HG02943 (cell line): ENCODE data around the gene EPHA1.
"Not testable (repeated sequence)": the region's sequence is repeated elsewhere in the genome, so short reads cannot be mapped to it uniquely, and the experiment has no call there.

Experiments used
- ATAC-seq: cut with Tn5 transposase; IDR thresholded peaks from one replicate; pipeline ENCODE4 v1.9.1; 2021; ENCODE audit warnings: mild to moderate bottlenecking, low read depth, moderate library complexity; ENCODE audit not compliant: unreplicated experiment

Gene EPHA1

DNA sequence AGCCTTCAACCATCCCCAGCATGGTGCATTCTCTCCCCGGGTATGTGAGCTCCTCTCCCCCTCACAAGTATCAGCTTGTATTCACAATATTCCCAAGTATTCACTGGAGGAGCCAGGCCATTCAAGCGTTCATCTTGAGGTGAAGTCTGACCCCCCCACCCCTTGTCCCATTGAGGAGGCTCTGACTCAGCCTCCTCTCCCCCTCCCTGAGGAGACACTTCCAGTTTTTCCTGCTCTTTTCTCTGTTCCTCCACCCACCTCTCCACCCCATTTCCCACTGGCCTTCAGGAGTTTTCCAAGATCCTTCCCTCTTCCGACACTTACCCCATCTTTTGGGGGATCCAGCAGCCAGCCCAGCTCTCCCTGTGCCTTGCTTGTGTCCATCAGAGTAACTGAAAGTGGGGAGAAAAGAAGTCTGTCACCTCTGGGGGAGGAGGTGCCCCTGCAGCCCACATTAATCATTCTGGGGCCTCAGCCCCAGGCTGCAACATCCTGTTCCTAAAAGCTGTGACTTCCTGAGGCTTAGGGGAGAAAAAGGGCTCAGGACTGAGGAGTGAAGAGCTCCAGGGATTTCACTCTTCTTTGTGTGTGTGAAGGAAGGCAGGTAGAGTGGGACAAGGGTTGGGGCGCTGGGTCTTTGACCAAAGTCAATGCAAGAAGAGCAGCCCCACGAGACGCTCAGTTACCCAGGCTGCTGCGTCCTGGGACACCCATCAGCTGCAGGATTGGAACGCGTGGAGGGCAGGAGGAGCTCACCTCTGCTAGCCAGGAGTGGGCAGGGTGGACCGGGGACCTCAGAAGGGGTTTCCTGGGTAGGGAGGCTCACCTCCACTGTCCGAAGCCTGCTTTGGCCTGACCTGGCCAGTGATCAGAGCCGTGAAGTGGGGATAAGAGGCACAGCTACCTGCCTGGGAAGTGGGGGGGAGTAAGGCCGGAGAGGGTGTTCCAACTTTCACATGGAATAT lies 1.1 kb downstream of the EPHA1 start:
- ATAC-seq: no peak

DNA sequence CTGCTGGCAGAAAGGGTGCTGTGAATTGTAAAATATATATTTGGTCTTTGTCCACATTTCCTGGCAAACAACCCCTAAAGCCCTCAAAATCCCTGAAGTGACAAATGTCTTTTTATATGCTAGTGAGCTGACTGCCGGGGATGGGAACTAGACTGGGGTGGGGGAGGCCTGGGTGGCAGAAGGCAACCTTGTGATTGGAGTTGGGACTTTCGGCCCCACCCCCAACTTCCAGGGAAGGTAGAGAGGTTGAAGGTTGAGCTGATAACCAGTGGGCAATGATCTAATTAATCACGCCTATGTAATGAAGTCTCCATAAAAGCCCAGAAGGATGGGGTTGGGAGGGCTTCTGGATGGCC lies 2.7 kb downstream of the EPHA1 start:
- ATAC-seq: no peak

DNA sequence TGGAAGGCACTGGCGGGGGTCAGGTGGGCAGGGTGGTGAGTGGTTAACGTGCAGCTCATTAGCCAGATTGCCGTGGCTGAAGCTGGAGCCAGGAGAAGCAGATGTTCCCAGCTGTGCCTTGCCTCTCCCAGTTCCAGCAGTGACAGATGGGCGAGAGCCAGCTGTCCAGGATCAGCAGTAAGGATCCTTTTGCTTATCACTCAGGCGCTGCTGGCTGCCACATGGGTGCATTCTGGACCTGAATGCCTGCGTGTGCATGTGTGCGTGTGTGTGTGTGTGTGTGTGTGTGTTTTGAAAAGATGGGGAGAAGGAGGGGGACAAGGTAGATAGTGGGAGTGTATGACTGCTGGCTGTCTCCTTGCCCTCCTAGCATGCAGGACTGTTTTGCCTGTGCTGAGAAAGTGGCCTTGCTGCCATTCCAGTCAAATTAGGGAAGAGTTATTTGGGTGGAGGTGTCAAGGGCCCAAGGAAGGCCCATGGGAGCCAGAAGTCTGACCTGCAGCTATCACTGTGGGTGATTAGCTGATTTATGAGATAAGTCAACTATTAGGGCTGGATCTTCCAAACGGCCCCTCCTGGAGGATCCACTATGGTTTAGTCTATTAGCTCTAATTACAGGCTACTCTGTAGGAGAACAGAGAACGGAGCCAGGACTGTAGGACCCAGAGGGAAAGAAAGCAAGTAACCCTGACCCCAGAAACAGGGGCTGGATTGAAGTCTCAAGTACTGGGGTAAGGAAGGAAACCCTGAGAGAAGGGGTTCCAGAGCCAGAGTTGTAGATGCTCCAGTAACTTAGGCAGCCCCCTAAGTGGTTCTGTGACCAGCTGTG lies 3.3 kb downstream of the EPHA1 start:
- no peak for ATAC-seq

DNA sequence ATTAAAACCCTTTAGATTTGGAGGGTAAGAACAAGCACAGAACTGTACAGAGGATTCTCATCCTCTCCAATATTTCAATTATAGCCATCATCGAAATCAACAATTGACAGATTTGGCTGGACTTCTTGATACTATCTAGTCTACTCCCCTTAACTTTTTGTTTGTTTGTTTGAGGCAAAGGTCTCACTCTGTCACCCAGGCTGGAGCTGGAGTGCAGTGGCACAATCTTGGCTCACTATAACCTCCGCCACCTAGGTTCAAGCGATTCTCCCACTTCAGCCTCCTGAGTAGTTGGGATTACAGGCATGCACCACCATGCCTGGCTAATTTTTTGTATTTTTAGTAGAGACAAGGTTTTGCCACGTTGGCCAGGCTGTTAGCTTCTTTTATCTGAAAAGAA lies 6.4 kb downstream of the EPHA1 start:
- not testable (repeated sequence) for ATAC-seq

DNA sequence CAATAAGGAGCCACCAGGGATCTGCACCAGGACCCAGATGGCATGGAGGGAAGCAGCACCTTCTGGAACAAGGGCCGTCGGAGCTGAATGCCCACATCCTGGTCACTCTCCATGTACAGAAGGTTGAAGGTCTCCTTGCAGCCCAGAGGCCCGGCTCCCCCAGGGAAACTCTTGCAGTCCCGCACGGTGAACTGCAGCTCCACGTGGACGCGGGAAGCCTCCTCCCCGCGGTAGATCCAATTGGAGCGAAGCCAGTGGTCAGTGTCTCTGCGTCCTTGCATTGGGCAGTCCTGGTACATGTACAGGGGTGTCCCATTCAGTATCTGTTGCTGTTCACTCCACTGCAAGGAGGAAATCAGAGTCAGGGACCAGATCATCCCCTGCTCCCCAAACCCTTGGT lies 7.4 kb downstream of the EPHA1 start:
- ATAC-seq: no peak

DNA sequence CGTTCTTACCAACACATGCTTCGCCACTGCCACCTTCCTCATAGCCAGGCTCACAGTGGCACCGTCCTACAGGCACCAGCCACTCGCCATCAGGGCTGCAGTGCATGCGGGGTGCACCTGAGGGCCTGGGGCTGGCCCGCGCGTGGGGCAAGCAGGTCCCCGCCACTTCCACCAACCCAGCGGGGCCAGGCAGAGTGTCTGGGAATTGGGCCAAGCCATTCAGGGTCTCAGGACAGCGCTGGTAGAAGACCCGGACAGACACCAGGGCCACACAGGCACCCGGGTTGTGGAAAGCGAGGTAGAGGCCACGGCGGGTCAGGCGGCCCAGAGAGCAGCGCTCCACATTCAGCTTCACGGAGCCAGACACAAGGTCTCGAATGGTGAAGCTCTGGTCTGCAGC lies 9.0 kb downstream of the EPHA1 start:
- ATAC-seq: no peak

DNA sequence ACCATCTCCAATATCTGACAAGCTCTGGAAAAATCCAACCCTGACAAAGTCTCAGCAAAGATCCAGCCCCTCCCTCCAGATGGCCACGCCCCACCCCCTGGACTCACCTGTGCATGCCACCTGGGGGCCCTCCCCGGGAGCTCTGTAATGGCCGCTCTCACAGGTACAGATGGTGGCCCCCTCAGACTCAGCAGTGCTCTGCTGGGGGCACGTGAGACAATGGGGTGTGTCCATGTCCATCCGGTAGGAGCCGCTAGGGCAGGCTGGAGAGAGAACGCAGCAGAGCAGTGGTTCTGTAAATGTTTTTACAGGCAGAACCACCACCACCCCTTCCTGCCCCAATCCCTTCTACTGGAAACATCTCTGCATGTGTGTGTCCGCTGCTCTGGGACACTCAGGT lies 9.5 kb downstream of the EPHA1 start:
- ATAC-seq: no peak

DNA sequence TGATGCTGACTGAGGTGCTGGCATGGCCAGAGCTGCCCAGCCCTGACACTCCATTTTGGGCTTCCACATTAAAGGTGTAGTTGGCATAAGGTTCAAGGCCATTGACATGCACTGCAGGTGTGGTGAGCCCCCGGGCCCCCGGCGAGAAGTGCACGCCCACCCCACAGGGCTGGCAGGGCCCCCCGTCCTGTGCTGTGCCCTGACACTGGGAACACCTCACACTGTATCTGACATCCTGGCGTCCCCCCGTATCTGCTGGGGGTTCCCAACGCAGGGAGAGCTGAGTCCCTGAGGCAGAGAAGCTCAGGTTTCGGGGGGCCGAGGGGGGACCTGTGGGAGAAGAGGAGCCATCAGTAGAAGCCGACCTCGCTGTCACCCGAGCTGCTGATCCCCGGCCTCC lies 10.0 kb downstream of the EPHA1 start:
- ATAC-seq: no peak

DNA sequence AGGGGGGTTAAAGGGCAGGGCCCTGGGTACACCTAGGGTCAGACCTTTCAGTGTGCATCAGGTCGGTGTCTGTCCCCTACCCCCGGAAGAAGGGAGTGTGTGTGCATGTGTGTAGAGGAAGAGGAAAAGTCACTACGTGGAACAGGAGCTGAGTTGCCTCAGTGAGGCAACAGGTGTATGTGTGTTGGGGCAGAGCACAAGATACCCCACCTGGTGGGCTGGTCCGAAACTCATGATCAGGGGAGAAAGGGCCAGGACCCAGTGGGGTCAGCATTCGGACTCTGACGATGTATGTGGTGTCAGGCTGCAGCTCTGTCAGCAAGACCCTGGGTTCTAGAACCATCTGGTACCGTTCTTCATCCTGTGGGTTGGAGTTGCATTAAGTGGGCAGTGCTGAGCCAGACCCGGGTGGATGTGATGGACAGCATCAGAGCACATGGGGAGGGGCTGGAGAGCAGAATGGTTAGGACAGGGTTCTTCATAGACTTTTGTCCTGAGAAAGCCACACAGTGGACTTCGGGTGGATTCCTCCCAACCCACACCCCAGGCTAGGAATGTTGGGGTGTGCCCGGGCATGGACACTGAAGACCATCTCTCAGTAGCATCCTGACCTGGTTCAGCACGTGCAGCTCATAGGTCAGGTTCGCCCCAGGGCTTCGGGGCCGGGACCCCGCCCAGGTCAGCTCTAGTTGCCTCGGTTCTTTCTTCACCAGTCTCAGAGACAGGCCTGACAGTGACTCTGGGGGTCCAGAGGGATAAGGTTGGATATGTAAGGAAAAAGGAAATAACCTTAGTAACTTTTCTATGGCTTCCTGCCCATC lies 10.7 kb downstream of the EPHA1 start:
- ATAC-seq: no peak

DNA sequence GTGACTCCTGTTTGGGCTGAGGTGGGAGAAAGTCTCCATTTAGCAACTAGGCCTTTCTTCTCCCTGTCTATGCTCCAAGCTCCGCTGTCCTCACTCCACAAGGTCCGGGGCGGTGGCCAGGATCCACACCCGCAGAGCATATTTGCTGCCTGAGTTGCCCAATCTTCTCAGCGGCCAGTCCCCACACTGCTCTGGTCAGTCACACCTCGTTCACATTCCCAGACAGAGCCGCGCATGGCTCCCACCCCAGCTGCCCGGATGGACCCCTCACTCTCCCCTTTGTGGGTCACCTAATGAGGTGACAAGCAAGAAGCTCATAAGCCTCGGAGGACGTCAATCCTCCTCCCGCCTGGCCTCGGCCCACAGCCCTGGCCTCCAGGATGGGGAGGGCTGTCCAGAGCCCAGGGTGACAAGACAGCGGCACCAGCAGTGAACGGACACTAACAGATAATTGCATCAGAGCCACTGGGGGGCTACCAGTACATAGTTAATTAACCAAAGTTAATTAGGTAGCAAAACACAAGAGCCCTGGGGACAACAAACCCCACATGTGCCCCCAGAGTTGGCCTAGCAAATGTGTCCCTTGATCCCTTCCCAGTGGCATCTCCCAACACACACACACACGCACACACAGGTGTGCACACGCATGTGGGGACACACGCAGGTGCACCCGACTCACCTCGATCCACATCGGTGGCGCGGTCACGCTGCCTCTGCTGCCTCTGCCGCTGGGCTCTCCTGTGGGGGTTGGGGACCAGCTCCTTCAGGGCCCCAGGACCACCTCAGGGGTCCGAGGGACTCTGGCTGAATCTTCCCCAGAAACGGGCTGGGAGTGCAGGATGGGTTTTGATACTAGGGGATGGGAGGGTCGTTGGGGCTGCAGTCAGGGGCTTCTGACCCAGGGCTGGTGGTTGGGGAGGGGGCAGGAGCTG lies 11.8 kb downstream of the EPHA1 start:
- ATAC-seq: no peak

DNA sequence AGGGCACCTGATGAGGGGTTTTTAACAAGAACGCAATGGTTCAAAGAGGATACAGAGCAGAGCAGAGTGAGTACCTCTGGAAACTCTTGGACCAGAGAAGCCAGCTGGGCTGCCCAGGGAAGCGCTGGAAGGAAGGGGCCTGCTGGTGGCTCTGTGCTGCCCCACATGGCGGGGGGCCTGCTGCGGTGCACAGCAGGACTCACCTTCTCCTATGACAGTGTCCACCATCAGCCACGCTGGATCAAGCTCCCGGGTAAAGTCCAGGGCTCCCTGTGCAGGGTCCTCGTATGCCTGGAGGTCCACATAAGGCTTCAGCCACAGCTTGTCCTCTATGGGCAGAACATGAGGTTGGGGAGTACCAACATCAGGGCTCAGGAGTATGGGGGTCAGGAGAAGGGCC lies 12.5 kb downstream of the EPHA1 start:
- ATAC-seq: no peak

- ATAC-seq: no peak
Measured at GRCh38 chr7:143395187-143396149, 13.2 kb downstream of the EPHA1 start.

- ATAC-seq: no peak
Measured at GRCh38 chr7:143394777-143395176, 13.9 kb downstream of the EPHA1 start.

DNA sequence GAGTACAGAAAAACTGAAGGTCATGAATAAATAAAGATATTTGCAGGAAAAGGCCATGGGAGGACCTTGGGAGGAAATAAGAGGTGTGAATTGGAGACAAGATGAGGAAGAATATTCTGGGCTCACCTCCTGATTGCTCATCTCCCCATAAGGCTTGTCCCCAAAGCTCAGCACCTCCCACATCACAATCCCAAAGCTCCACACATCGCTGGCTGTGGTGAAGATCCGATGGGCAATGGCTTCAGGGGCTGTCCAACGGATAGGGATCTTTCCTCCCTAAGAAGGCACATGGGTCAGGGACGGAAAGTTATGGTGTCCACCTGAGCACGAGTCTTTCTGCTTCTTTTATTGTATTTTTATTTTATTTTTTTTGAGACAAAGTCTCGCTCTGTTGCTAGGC lies 14.6 kb downstream of the EPHA1 start:
- ATAC-seq: no peak

DNA sequence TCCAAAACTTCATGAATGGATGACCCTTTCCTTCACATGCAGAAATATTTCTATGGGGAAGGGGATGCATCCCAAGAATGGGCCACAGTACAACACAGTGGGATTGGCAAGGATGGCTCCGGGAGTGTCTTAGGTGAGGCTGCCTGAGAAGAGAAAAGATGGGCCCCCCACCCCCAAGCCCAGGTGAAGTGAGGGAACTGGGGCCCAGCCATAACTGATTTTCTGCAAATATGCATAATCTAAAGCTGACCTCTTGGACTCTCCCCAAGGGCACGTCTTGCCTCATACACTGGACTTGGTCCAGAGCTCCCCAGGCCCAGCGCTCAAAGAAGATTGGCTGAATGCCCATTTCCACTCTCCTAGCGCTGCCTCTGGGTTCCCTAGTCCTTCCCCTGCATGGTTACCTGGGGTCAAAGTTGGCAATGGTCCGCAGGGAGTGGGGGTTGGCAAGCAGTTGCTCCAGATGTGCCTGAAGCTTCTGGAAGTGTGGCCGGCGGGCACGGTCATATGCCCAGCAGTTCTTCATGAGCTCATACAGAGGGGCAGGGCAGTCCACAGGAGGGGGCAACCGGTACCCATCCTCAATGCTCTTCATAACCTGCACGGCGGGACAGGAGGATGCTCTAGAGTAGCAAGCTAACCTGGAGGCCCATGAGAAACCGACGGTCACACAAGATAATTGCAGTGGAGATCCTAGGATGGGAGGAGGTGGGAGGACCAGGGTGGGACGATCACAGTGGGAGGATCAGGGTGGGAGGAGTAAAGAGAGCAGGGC lies 15.2 kb downstream of the EPHA1 start:
- no peak for ATAC-seq

- ATAC-seq: no peak
Measured at GRCh38 chr7:143392875-143393266, 15.8 kb downstream of the EPHA1 start.

DNA sequence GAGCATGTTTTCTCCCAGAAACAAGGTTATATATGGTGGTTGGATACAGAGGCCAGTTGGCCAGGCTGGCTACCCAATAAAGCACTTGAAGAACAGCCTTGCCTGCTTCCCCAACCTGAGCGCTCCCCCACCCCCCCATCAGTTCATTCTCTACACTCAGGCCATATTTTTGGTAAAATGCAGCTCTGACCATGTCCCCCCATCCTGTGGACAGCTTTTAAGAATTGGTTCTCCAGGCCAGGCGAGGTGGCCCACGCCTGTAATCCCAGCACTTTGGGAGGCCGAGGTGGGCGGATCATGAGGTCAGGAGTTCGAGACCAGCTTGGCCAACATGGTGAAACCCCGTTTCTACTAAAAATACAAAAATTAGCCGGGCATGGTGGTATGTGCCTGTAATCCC lies 16.2 kb downstream of the EPHA1 start:
- not testable (repeated sequence) for ATAC-seq
